ENCODE measurements around the gene SAFB. TPM values are rescaled to one million over a fixed set of nuclear protein-coding genes. Genes with fewer than 3 reads are reported as not detected.
A peak's percentile ranks its signal among the peaks of the same experiment; 100 is the strongest.

SAFB gene
- total and polyA plus RNA-seq, 7 donors: 51.3 to 88.9 (median 62.1) TPM

DNA sequence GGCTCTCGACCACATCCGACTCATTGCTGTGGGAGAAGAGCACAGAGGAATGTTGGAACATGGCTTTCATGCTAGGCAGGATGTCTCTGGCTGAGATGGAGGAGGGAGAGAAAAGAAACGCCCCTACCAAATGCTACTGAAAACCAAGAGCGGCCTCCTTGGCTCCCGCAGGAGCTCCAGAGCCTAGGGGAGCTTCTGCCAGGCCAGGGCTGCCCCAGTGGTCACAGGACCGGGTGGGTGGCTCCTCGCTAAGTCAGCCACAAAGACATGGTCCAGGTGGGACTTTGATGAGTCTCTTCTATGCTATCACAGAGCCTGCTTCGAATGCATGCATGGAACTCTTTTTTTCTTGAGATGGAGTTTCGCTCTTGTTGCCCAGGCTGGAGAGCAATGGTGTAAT is 90.3 kb downstream of the SAFB start:
- 91 to 96% (median 92%) methylated on average over 9 of the region's 9 CpGs for WGBS, 3 donors
- Histone ChIP-seq H3K9me3 (no peaks in the 10 kb centered on the region), H3K27me3 (ENCODE audit: insufficient read depth in 3 of 3, low read length in 2 of 3) (no peaks in the 10 kb centered on the region), H3K4me1 (peaks cover 11% of the 10 kb centered on the region), H3K27ac (no peak overlapping the region), H3K4me3 (no peak overlapping the region), H3K36me3 (ENCODE audit: insufficient read depth in 1 of 2, low read depth in 1 of 2) (peaks cover 4 to 67% of the 10 kb centered on the region in 2 donors)
- no peak for DNase-seq
- intact Hi-C loops (cut with DNase I): no loop called here
- ATAC-seq: no peak
- TF ChIP-seq, protein P1, sequence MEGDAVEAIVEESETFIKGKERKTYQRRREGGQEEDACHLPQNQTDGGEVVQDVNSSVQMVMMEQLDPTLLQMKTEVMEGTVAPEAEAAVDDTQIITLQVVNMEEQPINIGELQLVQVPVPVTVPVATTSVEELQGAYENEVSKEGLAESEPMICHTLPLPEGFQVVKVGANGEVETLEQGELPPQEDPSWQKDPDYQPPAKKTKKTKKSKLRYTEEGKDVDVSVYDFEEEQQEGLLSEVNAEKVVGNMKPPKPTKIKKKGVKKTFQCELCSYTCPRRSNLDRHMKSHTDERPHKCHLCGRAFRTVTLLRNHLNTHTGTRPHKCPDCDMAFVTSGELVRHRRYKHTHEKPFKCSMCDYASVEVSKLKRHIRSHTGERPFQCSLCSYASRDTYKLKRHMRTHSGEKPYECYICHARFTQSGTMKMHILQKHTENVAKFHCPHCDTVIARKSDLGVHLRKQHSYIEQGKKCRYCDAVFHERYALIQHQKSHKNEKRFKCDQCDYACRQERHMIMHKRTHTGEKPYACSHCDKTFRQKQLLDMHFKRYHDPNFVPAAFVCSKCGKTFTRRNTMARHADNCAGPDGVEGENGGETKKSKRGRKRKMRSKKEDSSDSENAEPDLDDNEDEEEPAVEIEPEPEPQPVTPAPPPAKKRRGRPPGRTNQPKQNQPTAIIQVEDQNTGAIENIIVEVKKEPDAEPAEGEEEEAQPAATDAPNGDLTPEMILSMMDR (IDR thresholded peaks at IDR 0.05): no peak

DNA sequence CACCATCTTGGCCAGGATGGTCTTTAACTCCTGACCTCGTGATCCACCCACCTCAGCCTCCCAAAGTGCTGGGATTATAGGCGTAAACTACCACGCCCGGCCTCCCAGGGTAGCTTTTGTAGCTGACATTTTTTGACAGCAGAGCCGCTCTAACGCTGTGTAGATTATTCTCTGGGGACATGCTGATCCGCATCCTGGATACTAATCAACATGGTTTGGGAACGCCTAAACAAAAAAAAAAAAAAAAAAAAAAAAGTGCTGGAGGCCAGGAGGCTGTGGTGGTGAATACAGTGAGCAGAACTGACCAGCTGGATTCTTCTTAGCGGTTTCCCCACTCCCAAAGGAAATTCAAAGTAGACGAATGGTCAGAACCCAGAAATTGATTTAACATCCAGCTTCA is 91.9 kb downstream of the SAFB start:
- H3K4me3 ChIP-seq: no peak overlapping the region
- DNase-seq: no peak
- peaks cover 20% of the 10 kb centered on the region for H3K4me1 ChIP-seq
- H3K36me3 ChIP-seq (ENCODE audit: insufficient read depth in 1 of 2, low read depth in 1 of 2): peaks cover 4 to 51% of the 10 kb centered on the region in 2 donors
- no peak overlapping the region for H3K27ac ChIP-seq
- ATAC-seq: no peak
- H3K27me3 ChIP-seq (ENCODE audit: insufficient read depth in 3 of 3, low read length in 2 of 3): no peaks in the 10 kb centered on the region
- no peaks in the 10 kb centered on the region for H3K9me3 ChIP-seq
- TF ChIP-seq, protein P1 (IDR thresholded peaks at IDR 0.05): no peak
- 65 to 74% (median 68%) methylated on average over 10 of the region's 10 CpGs for WGBS, 3 donors
- intact Hi-C loops (cut with DNase I): loop anchor here in 1 of 2 donors (5.0 kb wide), 1 partner anchor 93 kb away; the partner anchor contains the start of genes SAFB and SAFB2

DNA sequence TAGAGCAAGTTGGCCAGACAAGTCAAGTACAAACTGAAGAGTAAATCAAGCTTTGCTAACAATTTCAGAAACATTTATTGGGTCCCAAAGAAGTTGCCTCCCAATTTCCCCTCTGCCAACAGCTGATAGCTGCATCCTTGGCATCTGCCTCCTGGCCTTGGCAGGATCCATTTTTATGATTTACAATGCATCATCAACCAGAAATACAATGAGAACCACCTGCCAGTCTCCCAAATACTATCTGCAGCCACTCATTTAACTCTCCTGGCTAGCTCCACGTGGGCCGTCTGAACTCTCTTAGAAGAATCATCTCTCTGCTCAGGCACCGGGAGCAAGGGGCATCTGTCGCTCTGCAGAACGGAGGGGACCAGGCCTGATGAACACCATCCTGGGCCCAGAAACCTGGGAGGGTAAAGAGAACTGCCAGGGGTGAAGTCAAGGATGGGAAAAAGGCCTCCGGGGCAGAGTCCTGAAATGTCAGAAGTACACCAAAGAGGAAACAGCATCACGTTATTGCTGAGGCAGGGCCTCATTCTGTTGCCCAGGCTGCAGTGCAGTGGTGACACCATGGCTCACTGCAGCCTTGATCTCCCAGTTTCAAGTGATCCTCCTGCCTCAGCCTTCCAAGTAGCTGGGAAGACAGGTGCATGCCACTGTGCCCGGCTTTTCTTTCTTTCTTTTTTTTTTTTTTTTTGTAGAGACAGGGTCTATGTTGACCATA is 94.5 kb downstream of the SAFB start:
- Histone ChIP-seq H3K4me1 (peaks cover 20% of the 10 kb centered on the region), H3K36me3 (ENCODE audit: insufficient read depth in 1 of 2, low read depth in 1 of 2) (peaks cover 4 to 25% of the 10 kb centered on the region in 2 donors), H3K27me3 (ENCODE audit: insufficient read depth in 3 of 3, low read length in 2 of 3) (no peaks in the 10 kb centered on the region), H3K27ac (peak overlapping the region; percentile 99), H3K9me3 (no peaks in the 10 kb centered on the region), H3K4me3 (no peak overlapping the region)
- TF ChIP-seq, protein P1 (IDR thresholded peaks at IDR 0.05): no peak
- intact Hi-C loops (cut with DNase I): loop anchor here in 1 of 2 donors (5.0 kb wide), 1 partner anchor 95 kb away; the partner anchor contains the start of genes SAFB and SAFB2
- WGBS, 3 donors: 65 to 69% (median 65%) methylated on average over 8 of the region's 8 CpGs
- ATAC-seq (no peak), DNase-seq (no peak)

Other genes starting within 250 kb of the SAFB start
- not detected for gene ZNRF4, start 167.7 kb upstream of the SAFB start, total RNA-seq
- not detected for gene ZNRF4, start 167.7 kb upstream of the SAFB start, polyA plus RNA-seq
- gene TINCR, start 55.1 kb upstream of the SAFB start, total RNA-seq: under 1 TPM in 3 of 4 donors, not detected in 1; 0.09 to 0.38 (median 0.27) TPM
- under 1 TPM in 2 of 3 donors, not detected in 1; 0.06 to 0.18 TPM for gene TINCR, start 55.1 kb upstream of the SAFB start, polyA plus RNA-seq
- gene SAFB2, start 307 bp upstream of the SAFB start, total RNA-seq: 10 to 100 TPM; 30.4 to 52.9 (median 45.6) TPM
- gene SAFB2, start 307 bp upstream of the SAFB start, polyA plus RNA-seq: 10 to 100 TPM; 31.0 to 45.2 (median 31.3) TPM
- 100 to 1,000 TPM; 103 to 133 (median 119) TPM for gene MICOS13, start 57.4 kb downstream of the SAFB start, total RNA-seq
- gene MICOS13, start 57.4 kb downstream of the SAFB start, polyA plus RNA-seq: 100 to 1,000 TPM; 138 to 245 (median 234) TPM
- 1 to 10 TPM; 4.5 to 6.2 (median 4.6) TPM for gene HSD11B1L, start 57.9 kb downstream of the SAFB start, total RNA-seq
- gene HSD11B1L, start 57.9 kb downstream of the SAFB start, polyA plus RNA-seq: 10 to 100 TPM in 2 of 3 donors, 1 to 10 TPM in 1; 4.7 to 15.6 (median 11.7) TPM
- gene RPL36, start 67.2 kb downstream of the SAFB start, total RNA-seq: 100 to 1,000 TPM; 440 to 572 (median 473) TPM
- gene RPL36, start 67.2 kb downstream of the SAFB start, polyA plus RNA-seq: 100 to 1,000 TPM; 647 to 814 (median 648) TPM
- 10 to 100 TPM; 61.0 to 97.1 (median 73.8) TPM for gene LONP1, start 97.1 kb downstream of the SAFB start, total RNA-seq
- 100 to 1,000 TPM in 1 of 3 donors, 10 to 100 TPM in 2; 58.6 to 127 (median 83.3) TPM for gene LONP1, start 97.1 kb downstream of the SAFB start, polyA plus RNA-seq
- gene CATSPERD, start 97.6 kb downstream of the SAFB start, total RNA-seq: not detected
- not detected for gene CATSPERD, start 97.6 kb downstream of the SAFB start, polyA plus RNA-seq
- gene PRR22, start 161.7 kb downstream of the SAFB start, total RNA-seq: 1 to 10 TPM in 3 of 4 donors, under 1 TPM in 1; 0.92 to 2.3 (median 1.5) TPM
- gene PRR22, start 161.7 kb downstream of the SAFB start, polyA plus RNA-seq: 1 to 10 TPM in 1 of 3 donors, under 1 TPM in 2; 0.57 to 2.7 (median 0.87) TPM
- gene DUS3L, start 168.1 kb downstream of the SAFB start, total RNA-seq: 10 to 100 TPM; 13.4 to 29.9 (median 20.6) TPM
- gene DUS3L, start 168.1 kb downstream of the SAFB start, polyA plus RNA-seq: 10 to 100 TPM; 23.2 to 40.1 (median 26.8) TPM
- not detected for gene NRTN, start 182.0 kb downstream of the SAFB start, total RNA-seq
- gene NRTN, start 182.0 kb downstream of the SAFB start, polyA plus RNA-seq: not detected
- gene FUT6, start 216.6 kb downstream of the SAFB start, total RNA-seq: not detected
- gene FUT6, start 216.6 kb downstream of the SAFB start, polyA plus RNA-seq: under 1 TPM in 2 of 3 donors, not detected in 1; 0.03 TPM
- gene FUT3, start 228.4 kb downstream of the SAFB start, total RNA-seq: under 1 TPM in 1 of 4 donors, not detected in 3; 0.19 TPM
- gene FUT3, start 228.4 kb downstream of the SAFB start, polyA plus RNA-seq: under 1 TPM in 1 of 3 donors, not detected in 2; 0.03 TPM
- gene FUT5, start 247.5 kb downstream of the SAFB start, total RNA-seq: not detected
- gene FUT5, start 247.5 kb downstream of the SAFB start, polyA plus RNA-seq: not detected

Measured in psoas muscle (tissue), 8 donors.